Hematopoietic multipotent progenitor cell treated with erythropoietin and hydrocortisone succinate and interleukin-3 and kit ligand, for 6 days (in vitro differentiated cells): ENCODE results near the gene MARK4.
"Not testable (repeated sequence)": the region's sequence is repeated elsewhere in the genome, so short reads cannot be mapped to it uniquely, and the experiment has no call there.

ENCODE experiments used
- DNase-seq: peaks from one replicate; pipeline ENCODE4 v3.0.0-alpha.2; 2015

Gene MARK4

GRCh38 chr19:45250832-45251451 lies at the start of gene MARK4:
TSS of gene MARK4 (plus strand) at chr19:45251271. CDS start at chr19:45251589, 318 bp downstream.
- peak; percentile 74 for DNase-seq

GRCh38 chr19:45202637-45203036 lies 48.4 kb upstream of the MARK4 start:
- no peak for DNase-seq

- no peak for DNase-seq
These were observed 45.3 kb upstream of the MARK4 start for GRCh38 chr19:45205810-45206209.

- DNase-seq: no peak
These were observed 44.7 kb upstream of the MARK4 start for GRCh38 chr19:45206328-45206727.

- DNase-seq: peak; percentile 34
These were observed 39.2 kb upstream of the MARK4 start for GRCh38 chr19:45211751-45212381.

GRCh38 chr19:45213031-45213430 lies 38.0 kb upstream of the MARK4 start:
- no peak for DNase-seq

GRCh38 chr19:45215391-45216191 lies 35.5 kb upstream of the MARK4 start:
- DNase-seq: no peak

- DNase-seq: no peak
These were observed 34.4 kb upstream of the MARK4 start for GRCh38 chr19:45216667-45217066.

- DNase-seq: no peak
These were observed 33.7 kb upstream of the MARK4 start for GRCh38 chr19:45217193-45217956.

GRCh38 chr19:45217957-45218334 lies 33.1 kb upstream of the MARK4 start:
- no peak for DNase-seq

- no peak for DNase-seq
These were observed 32.6 kb upstream of the MARK4 start for GRCh38 chr19:45218426-45218825.

GRCh38 chr19:45218911-45219743 lies 31.9 kb upstream of the MARK4 start:
- no peak for DNase-seq

- no peak for DNase-seq
These were observed 28.3 kb upstream of the MARK4 start for GRCh38 chr19:45222724-45223123.

GRCh38 chr19:45223879-45224278 lies 27.2 kb upstream of the MARK4 start:
- no peak for DNase-seq

- DNase-seq: no peak
These were observed 26.4 kb upstream of the MARK4 start for GRCh38 chr19:45224645-45225044.

- DNase-seq: not testable (repeated sequence)
These were observed 22.0 kb upstream of the MARK4 start for GRCh38 chr19:45229056-45229455.

GRCh38 chr19:45231891-45232290 lies 19.2 kb upstream of the MARK4 start:
- no peak for DNase-seq

GRCh38 chr19:45234089-45234869 lies 16.8 kb upstream of the MARK4 start:
- no peak for DNase-seq

- DNase-seq: no peak
These were observed 15.6 kb upstream of the MARK4 start for GRCh38 chr19:45235485-45235884.

GRCh38 chr19:45238556-45238955 lies 12.5 kb upstream of the MARK4 start:
- DNase-seq: no peak

- no peak for DNase-seq
These were observed 7.8 kb upstream of the MARK4 start for GRCh38 chr19:45243144-45243732.
